ENCODE measurements around the gene PFN1.

The PFN1 gene

GRCh38 chr17:4899341-4900230 is 48.7 kb downstream of the PFN1 start, which contains the start of gene C17orf107:
C17orf107 (plus strand) TSS chr17:4899536; CDS start chr17:4899763, 227 bp downstream.
- H3K27ac ChIP-seq (ENCODE audit: low read depth, low read length) = no peak within 1 kb of the TSS
- peaks cover 7% of the 10 kb centered on the region for H3K4me1 ChIP-seq (ENCODE audit: control insufficient read depth, insufficient read depth, low read length)
- H3K36me3 ChIP-seq (ENCODE audit: control insufficient read depth, insufficient read depth, low read length) = peaks cover 27% of the 10 kb centered on the region
- no peaks in the 10 kb centered on the region for H3K27me3 ChIP-seq (ENCODE audit: control insufficient read depth, insufficient read depth, low read length)
- peak within 1 kb of the TSS; percentile 65 for H3K4me3 ChIP-seq (ENCODE audit: low read depth, low read length)
- no peaks in the 10 kb centered on the region for H3K9me3 ChIP-seq (ENCODE audit: control insufficient read depth, insufficient read depth, low read length)
- peak within 1 kb of the TSS; percentile 37 for H3K9ac ChIP-seq (ENCODE audit: low read depth, low read length)

- H3K4me3 ChIP-seq (ENCODE audit: low read depth, low read length) = peak overlapping the region; percentile 65
- peaks cover 7% of the 10 kb centered on the region for H3K4me1 ChIP-seq (ENCODE audit: control insufficient read depth, insufficient read depth, low read length)
- H3K27me3 ChIP-seq (ENCODE audit: control insufficient read depth, insufficient read depth, low read length) = no peaks in the 10 kb centered on the region
- no peaks in the 10 kb centered on the region for H3K9me3 ChIP-seq (ENCODE audit: control insufficient read depth, insufficient read depth, low read length)
- peaks cover 33% of the 10 kb centered on the region for H3K36me3 ChIP-seq (ENCODE audit: control insufficient read depth, insufficient read depth, low read length)
- no peak overlapping the region; the same call in 1 of the 2 replicates for H3K9ac ChIP-seq (ENCODE audit: low read depth, low read length)
- no peak overlapping the region for H3K27ac ChIP-seq (ENCODE audit: low read depth, low read length)
Observed at GRCh38 chr17:4898927-4899326, 49.4 kb downstream of the PFN1 start.

DNA sequence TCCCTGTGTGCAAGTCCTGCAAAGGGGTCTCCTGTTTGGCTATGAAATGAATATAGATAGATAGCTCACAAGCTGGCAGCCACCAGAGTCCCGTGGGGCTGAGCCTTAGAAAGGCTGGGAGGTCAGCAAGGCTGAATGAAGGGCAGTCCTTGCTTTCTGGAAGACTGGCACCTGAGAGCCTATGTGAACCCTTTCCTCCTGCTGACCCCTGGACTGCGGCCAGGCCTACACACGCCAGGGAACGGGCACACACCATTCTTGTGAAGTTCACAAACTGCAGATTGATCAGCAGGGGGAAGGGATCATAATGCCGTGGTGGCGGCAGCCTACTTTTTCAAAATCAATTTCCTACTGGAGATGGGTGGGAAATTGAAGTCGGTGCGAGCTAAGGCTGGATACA is 50.0 kb downstream of the PFN1 start:
- no peaks in the 10 kb centered on the region for H3K27me3 ChIP-seq (ENCODE audit: control insufficient read depth, insufficient read depth, low read length)
- H3K9me3 ChIP-seq (ENCODE audit: control insufficient read depth, insufficient read depth, low read length) = no peaks in the 10 kb centered on the region
- H3K27ac ChIP-seq (ENCODE audit: low read depth, low read length) = no peak overlapping the region
- peaks cover 39% of the 10 kb centered on the region for H3K36me3 ChIP-seq (ENCODE audit: control insufficient read depth, insufficient read depth, low read length)
- peaks cover 5% of the 10 kb centered on the region for H3K4me1 ChIP-seq (ENCODE audit: control insufficient read depth, insufficient read depth, low read length)
- 0 out of 2 replicates have a peak overlapping the region, but pooled peaks have one; percentile 65 for H3K4me3 ChIP-seq (ENCODE audit: low read depth, low read length)
- H3K9ac ChIP-seq (ENCODE audit: low read depth, low read length) = no peak overlapping the region

DNA sequence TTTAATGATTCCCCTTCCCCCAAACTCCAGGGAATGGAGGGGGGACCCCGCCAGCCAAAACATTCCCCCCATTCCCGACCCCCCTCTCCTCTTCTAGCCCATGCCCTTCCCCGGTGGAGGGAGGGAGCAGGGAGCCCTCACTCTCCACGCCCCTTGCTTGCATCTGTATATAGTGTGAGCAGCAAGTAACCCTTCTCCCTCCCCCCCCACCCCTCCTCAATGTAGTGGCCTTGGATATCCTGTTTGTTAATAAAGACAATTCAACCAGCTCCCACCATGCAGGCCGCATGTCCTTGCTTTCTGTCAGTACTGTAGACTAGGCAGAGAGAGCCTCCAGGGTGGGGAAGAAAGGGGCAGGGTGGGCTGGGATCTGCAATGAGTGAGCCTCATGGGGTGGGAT is 50.5 kb downstream of the PFN1 start:
- Histone ChIP-seq H3K9ac (ENCODE audit: low read depth, low read length) (no peak overlapping the region), H3K27me3 (ENCODE audit: control insufficient read depth, insufficient read depth, low read length) (no peaks in the 10 kb centered on the region), H3K4me3 (ENCODE audit: low read depth, low read length) (no peak overlapping the region), H3K36me3 (ENCODE audit: control insufficient read depth, insufficient read depth, low read length) (peaks cover 45% of the 10 kb centered on the region), H3K4me1 (ENCODE audit: control insufficient read depth, insufficient read depth, low read length) (peaks cover 3% of the 10 kb centered on the region; the same call in 1 of the 2 replicates), H3K9me3 (ENCODE audit: control insufficient read depth, insufficient read depth, low read length) (no peaks in the 10 kb centered on the region), H3K27ac (ENCODE audit: low read depth, low read length) (no peak overlapping the region)

DNA sequence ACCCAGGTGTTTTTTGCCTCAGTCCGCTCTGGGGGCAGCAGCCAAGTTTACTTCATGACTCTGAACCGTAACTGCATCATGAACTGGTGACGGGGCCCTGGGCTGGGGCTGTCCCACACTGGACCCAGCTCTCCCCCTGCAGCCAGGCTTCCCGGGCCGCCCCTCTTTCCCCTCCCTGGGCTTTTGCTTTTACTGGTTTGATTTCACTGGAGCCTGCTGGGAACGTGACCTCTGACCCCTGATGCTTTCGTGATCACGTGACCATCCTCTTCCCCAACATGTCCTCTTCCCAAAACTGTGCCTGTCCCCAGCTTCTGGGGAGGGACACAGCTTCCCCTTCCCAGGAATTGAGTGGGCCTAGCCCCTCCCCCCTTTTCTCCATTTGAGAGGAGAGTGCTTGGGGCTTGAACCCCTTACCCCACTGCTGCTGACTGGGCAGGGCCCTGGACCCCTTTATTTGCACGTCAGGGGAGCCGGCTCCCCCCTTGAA is 51.1 kb downstream of the PFN1 start:
- H3K27ac ChIP-seq (ENCODE audit: low read depth, low read length) = no peak overlapping the region
- peaks cover 3% of the 10 kb centered on the region; the same call in 1 of the 2 replicates for H3K4me1 ChIP-seq (ENCODE audit: control insufficient read depth, insufficient read depth, low read length)
- no peak overlapping the region for H3K9ac ChIP-seq (ENCODE audit: low read depth, low read length)
- no peak overlapping the region for H3K4me3 ChIP-seq (ENCODE audit: low read depth, low read length)
- no peaks in the 10 kb centered on the region for H3K9me3 ChIP-seq (ENCODE audit: control insufficient read depth, insufficient read depth, low read length)
- no peaks in the 10 kb centered on the region for H3K27me3 ChIP-seq (ENCODE audit: control insufficient read depth, insufficient read depth, low read length)
- peaks cover 50% of the 10 kb centered on the region for H3K36me3 ChIP-seq (ENCODE audit: control insufficient read depth, insufficient read depth, low read length)

DNA sequence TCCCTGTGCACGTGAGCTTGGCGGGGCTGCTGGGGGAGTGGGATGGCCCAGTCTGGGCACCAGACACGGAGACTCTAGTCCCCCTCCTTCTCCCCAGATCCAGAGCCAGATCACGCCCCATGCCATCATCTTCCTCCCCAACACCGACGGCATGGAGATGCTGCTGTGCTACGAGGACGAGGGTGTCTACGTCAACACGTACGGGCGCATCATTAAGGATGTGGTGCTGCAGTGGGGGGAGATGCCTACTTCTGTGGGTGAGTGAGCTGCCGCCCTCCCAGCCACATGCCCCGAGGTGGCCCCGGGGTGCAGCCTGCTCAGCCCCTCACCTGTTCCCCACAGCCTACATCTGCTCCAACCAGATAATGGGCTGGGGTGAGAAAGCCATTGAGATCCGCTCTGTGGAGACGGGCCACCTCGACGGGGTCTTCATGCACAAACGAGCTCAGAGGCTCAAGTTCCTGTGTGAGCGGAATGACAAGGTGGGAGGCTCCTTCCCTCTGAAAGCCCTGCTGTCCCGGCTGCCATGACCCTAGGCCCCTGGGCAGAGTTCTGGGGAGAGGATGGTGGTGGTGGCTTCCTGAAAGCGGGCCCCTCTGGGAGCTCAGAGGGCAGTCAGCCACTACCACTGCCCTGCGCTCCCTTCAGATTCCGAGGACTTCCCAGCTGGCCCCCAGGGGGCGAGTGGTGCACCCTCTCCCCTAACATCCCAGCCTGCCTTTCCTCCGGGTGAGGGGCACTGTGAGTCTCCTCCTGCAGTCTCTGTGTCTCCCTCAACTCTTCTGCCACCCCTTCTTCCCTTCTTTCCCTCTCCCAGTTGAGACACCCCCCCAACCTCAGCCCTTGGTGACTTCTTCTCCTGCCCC is 51.8 kb downstream of the PFN1 start:
- Histone ChIP-seq H3K27me3 (ENCODE audit: control insufficient read depth, insufficient read depth, low read length) (no peaks in the 10 kb centered on the region), H3K36me3 (ENCODE audit: control insufficient read depth, insufficient read depth, low read length) (peaks cover 55% of the 10 kb centered on the region), H3K4me3 (ENCODE audit: low read depth, low read length) (no peak overlapping the region), H3K9me3 (ENCODE audit: control insufficient read depth, insufficient read depth, low read length) (no peaks in the 10 kb centered on the region), H3K27ac (ENCODE audit: low read depth, low read length) (no peak overlapping the region), H3K9ac (ENCODE audit: low read depth, low read length) (no peak overlapping the region), H3K4me1 (ENCODE audit: control insufficient read depth, insufficient read depth, low read length) (peaks cover 3% of the 10 kb centered on the region; the same call in 1 of the 2 replicates)

DNA sequence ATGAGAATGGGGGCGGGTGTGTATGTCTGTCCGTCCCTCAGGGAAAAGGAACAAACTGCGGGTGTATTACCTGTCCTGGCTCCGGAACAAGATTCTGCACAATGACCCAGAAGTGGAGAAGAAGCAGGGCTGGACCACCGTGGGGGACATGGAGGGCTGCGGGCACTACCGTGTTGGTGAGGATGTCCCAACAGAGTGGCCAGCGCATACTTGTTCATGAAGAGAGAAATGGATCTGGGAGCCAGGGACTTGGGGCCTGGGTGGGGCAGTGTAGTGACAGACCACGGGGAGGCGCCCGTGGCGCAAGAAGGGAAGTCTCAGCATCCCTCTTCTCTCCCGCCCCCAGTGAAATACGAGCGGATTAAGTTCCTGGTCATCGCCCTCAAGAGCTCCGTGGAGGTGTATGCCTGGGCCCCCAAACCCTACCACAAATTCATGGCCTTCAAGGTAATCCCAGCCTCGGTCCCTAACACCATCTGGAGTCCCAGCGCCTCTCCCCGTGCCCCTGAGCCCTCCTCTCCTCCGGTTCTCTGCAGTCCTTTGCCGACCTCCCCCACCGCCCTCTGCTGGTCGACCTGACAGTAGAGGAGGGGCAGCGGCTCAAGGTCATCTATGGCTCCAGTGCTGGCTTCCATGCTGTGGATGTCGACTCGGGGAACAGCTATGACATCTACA is 52.5 kb downstream of the PFN1 start:
- H3K27ac ChIP-seq (ENCODE audit: low read depth, low read length) = no peak overlapping the region
- H3K9ac ChIP-seq (ENCODE audit: low read depth, low read length) = no peak overlapping the region
- H3K4me3 ChIP-seq (ENCODE audit: low read depth, low read length) = no peak overlapping the region
- H3K36me3 ChIP-seq (ENCODE audit: control insufficient read depth, insufficient read depth, low read length) = peaks cover 63% of the 10 kb centered on the region
- no peaks in the 10 kb centered on the region for H3K27me3 ChIP-seq (ENCODE audit: control insufficient read depth, insufficient read depth, low read length)
- H3K9me3 ChIP-seq (ENCODE audit: control insufficient read depth, insufficient read depth, low read length) = no peaks in the 10 kb centered on the region
- H3K4me1 ChIP-seq (ENCODE audit: control insufficient read depth, insufficient read depth, low read length) = peaks cover 3% of the 10 kb centered on the region; the same call in 1 of the 2 replicates
